OCI-LY1 (cell line): ENCODE measurements around the gene NAV1.

Experiments
- H2AFZ ChIP-seq: fragments of 200-600 bp; sonication (generic), shearing (Covaris generic); 2 replicates; pipeline ENCODE4 v1.6.0; 2014; ENCODE audit warnings: antibody characterized with exemption, mild to moderate bottlenecking, low read length
- H3F3A ChIP-seq: fragments of 200-600 bp; sonication (generic), shearing (Covaris generic); 2 replicates; pipeline ENCODE4 v1.6.0; 2014; ENCODE audit warnings: mild to moderate bottlenecking, antibody characterized with exemption, low read length, moderate library complexity; ENCODE audit not compliant: insufficient read depth
- H3K27ac ChIP-seq: fragments of 200-600 bp; sonication (generic); 2 replicates; pipeline ENCODE4 v1.5.1; 2014; ENCODE audit warnings: low read length, mixed run types, mild to moderate bottlenecking, low read depth; ENCODE audit not compliant: poor library complexity, severe bottlenecking
- H3K27me3 ChIP-seq: fragments of 200-600 bp; sonication (generic); 2 replicates; pipeline ENCODE4 v1.6.0; 2014; ENCODE audit warnings: antibody characterized with exemption, mild to moderate bottlenecking, low read length, moderate library complexity; ENCODE audit not compliant: insufficient read depth
- H3K36me3 ChIP-seq: fragments of 200-600 bp; sonication (generic); 2 replicates; pipeline ENCODE4 v1.6.1; 2014; ENCODE audit warnings: mild to moderate bottlenecking, antibody characterized with exemption, low read length, moderate library complexity, mixed read lengths; ENCODE audit not compliant: insufficient read depth
- H3K4me1 ChIP-seq: fragments of 200-600 bp; sonication (generic); 2 replicates; pipeline ENCODE4 v1.5.1; 2014; ENCODE audit warnings: mild to moderate bottlenecking, low read length, moderate library complexity; ENCODE audit not compliant: insufficient read depth, severe bottlenecking
- H3K4me2 ChIP-seq: fragments of 200-600 bp; sonication (generic), shearing (Covaris generic); 2 replicates; pipeline ENCODE4 v1.6.1; 2014; ENCODE audit warnings: low read length
- H3K4me3 ChIP-seq: fragments of 200-600 bp; sonication (generic); 2 replicates; pipeline ENCODE4 v1.5.1; 2014; ENCODE audit warnings: low read length, low read depth, mild to moderate bottlenecking, mixed read lengths; ENCODE audit not compliant: poor library complexity, severe bottlenecking
- H3K79me2 ChIP-seq: fragments of 200-600 bp; shearing (Covaris generic); 2 replicates; pipeline ENCODE4 v1.6.1; 2016; ENCODE audit warnings: mixed run types, low read length, mixed read lengths; ENCODE audit not compliant: insufficient read depth
- H3K9ac ChIP-seq: fragments of 200-600 bp; sonication (generic), shearing (Covaris generic); 2 replicates; pipeline ENCODE4 v1.6.1; 2014; ENCODE audit warnings: mild to moderate bottlenecking, low read length, mixed read lengths
- H3K9me2 ChIP-seq: fragments of 200-600 bp; sonication (generic), shearing (Covaris generic); 2 replicates; pipeline ENCODE4 v1.6.1; 2014; ENCODE audit warnings: low read depth, mild to moderate bottlenecking, low read length, mixed read lengths
- H3K9me3 ChIP-seq: fragments of 200-600 bp; shearing (Covaris generic); 2 replicates; pipeline ENCODE4 v1.6.1; 2014; ENCODE audit warnings: low read length, mixed read lengths
- H4K20me1 ChIP-seq: fragments of 200-600 bp; sonication (generic), shearing (Covaris generic); 2 replicates; pipeline ENCODE4 v1.6.0; 2016; ENCODE audit warnings: mild to moderate bottlenecking, low read length; ENCODE audit not compliant: insufficient read depth
- CTCF ChIP-seq: fragments of 200-600 bp; sonication (generic), shearing (Covaris generic); IDR thresholded peaks from 2 replicates; pipeline ENCODE4 v1.5.1; 2017; ENCODE audit warnings: mild to moderate bottlenecking, antibody characterized with exemption, low read length, moderate library complexity, mixed read lengths
- EZH2 ChIP-seq: fragments of 200-600 bp; sonication (generic), shearing (Covaris generic); IDR thresholded peaks from 2 replicates; pipeline ENCODE4 v1.8.0; 2017; ENCODE audit warnings: borderline replicate concordance, mixed run types, mild to moderate bottlenecking, antibody characterized with exemption, low read length, moderate library complexity, mixed read lengths

Gene NAV1

GRCh38 chr1:201540846-201541735 is 2.2 kb downstream of the NAV1 start:
- no peak overlapping the region for H3K4me2 ChIP-seq
- no peak overlapping the region for H2AFZ ChIP-seq
- no peaks in the 10 kb centered on the region for H3F3A ChIP-seq
- H3K27me3 ChIP-seq = peaks cover 8% of the 10 kb centered on the region
- H3K9ac ChIP-seq = no peak overlapping the region
- no peak overlapping the region for H3K27ac ChIP-seq
- no peaks in the 10 kb centered on the region for H3K9me3 ChIP-seq
- H3K79me2 ChIP-seq = no peaks in the 10 kb centered on the region
- TF ChIP-seq EZH2 (no peak), CTCF (no peak)
- H3K9me2 ChIP-seq = no peaks in the 10 kb centered on the region
- no peaks in the 10 kb centered on the region for H3K36me3 ChIP-seq
- H4K20me1 ChIP-seq = no peaks in the 10 kb centered on the region
- no peak overlapping the region for H3K4me3 ChIP-seq
- H3K4me1 ChIP-seq = no peaks in the 10 kb centered on the region

- Histone ChIP-seq H3K27ac (no peak overlapping the region), H3K36me3 (no peaks in the 10 kb centered on the region), H3K4me1 (no peaks in the 10 kb centered on the region), H3K79me2 (no peaks in the 10 kb centered on the region), H3F3A (no peaks in the 10 kb centered on the region), H3K4me2 (no peak overlapping the region), H3K9ac (no peak overlapping the region), H3K9me3 (no peaks in the 10 kb centered on the region), H3K9me2 (no peaks in the 10 kb centered on the region), H4K20me1 (no peaks in the 10 kb centered on the region), H2AFZ (no peak overlapping the region), H3K4me3 (no peak overlapping the region), H3K27me3 (no peaks in the 10 kb centered on the region; the same call in 1 of the 2 replicates)
- TF ChIP-seq CTCF (no peak), EZH2 (no peak)
Measured at GRCh38 chr1:201542309-201543035, 3.5 kb downstream of the NAV1 start.

GRCh38 chr1:201543871-201544642 is 5.1 kb downstream of the NAV1 start:
- H3K79me2 ChIP-seq = no peaks in the 10 kb centered on the region
- H3K27ac ChIP-seq = no peak overlapping the region
- H3K4me1 ChIP-seq = no peaks in the 10 kb centered on the region
- H3K36me3 ChIP-seq = no peaks in the 10 kb centered on the region
- H3K27me3 ChIP-seq = no peaks in the 10 kb centered on the region
- H3K9me3 ChIP-seq = no peaks in the 10 kb centered on the region
- TF ChIP-seq EZH2 (no peak), CTCF (no peak)
- no peak overlapping the region for H2AFZ ChIP-seq
- no peaks in the 10 kb centered on the region for H4K20me1 ChIP-seq
- H3F3A ChIP-seq = no peaks in the 10 kb centered on the region
- no peak overlapping the region for H3K4me3 ChIP-seq
- no peaks in the 10 kb centered on the region for H3K9me2 ChIP-seq
- H3K9ac ChIP-seq = no peak overlapping the region
- no peak overlapping the region for H3K4me2 ChIP-seq
